ENCODE data around the gene UNC80.

UNC80 gene

DNA sequence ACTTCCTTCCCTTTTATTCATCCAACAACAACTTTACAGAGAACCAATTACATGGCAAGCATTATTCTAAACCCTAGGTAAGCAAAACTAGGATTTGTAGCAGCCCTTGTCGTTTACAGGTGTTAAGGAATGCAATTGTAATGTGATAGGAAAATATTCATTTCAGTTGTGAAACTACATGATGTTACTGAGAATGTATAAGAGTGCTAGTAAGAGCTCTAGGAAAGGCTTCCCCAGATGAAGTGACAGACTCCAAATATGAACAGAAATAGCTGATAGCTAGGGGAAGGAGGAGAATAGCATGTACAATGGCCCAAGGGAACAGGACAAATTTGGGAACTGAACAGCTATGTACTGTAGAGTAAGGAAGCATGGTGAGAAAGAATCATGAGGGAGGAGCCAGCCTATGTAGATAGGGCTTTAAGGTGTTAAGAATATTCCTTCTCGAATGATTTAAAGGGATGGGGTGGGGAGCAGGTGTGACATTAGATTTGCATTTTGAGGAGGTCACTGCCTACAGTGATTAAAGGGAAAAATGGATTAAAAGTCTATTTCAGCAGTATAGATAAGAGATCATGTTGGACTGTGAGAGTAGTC lies 262.6 kb downstream of the UNC80 start:
- no peak for DNase-seq

DNA sequence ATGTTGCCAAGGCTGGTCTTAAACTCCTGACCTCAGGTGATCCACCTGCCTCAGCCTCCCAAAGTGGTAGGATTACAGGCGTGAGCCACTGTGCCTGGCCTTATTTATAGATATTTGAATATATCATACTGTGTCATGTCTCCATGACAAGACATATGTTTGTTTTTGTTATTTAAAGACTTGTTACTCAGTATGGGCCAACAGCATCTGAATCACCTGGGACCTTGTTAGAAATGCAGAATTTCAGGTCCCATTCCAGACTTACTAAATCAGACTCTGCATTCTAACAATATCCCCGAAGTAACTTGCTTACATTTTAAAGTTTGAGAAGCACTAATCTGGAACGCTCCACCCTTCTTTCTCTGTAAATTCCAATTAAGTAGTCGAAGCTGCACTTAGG lies 264.0 kb downstream of the UNC80 start:
- no peak for DNase-seq

DNA sequence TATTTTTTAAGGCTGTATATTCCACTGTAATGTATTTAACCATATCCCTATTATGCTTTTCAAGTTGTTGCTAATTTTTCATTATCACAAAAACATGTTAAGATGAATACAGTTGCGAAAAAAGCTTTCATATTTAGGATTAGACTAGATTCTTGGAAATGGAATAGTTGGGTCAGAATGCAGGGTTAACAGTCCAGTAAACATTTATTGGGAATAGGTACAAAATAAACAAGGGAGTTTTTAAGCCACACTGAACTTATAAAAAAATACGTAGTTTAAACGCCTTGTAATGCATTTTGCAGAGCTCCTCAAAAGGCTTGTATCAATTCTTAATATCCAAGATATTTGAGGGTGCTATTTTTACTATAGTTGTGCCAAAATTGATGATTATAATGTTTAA lies 266.4 kb downstream of the UNC80 start:
- DNase-seq, result no peak

DNA sequence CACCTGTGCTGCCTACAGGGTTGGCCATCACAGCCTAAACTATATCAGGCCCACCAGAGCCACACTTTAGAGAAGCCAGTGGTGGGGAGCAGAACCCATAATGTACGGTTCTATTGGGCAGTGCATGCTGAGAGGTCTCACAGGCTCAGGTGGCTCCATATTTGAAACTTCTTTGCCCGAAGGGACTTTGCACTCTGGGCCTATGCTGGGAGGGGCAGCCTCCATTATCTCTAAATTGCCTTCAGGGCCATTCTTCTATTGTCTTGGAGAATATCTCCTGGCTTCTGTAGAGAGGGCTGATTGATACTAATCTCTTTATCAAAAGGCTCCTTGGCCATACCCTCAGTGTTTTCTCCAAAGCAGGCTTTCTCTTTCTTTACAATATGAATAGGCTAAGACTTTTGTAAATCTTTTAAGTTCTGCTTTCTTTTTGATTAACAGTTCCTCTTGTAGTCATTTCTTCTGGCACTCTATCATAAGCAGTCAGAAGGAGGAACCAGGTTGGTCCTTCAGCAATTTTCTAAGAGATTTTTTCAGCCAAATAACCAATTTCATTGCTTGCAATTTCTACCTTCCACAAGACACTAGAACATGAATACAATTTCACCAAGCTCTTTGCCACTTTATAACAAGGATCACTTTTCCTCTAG lies 275.3 kb downstream of the UNC80 start:
- DNase-seq, result no peak

Measured in stimulated activated CD4-positive, alpha-beta T cell treated with anti-CD3 and anti-CD28 coated beads, Interleukin-1b, Interleukin-23, amount 100 ng/mL, for 48 hours (primary cell).